ENCODE measurements around the gene FAT1.

- TF ChIP-seq CTCF (IDR thresholded peaks at IDR 0.05; ENCODE audit: extremely low read depth in 1 of 2, insufficient read depth in 1 of 2, low read depth in 1 of 2, low read length in 2 of 2) (no peak), JUN (IDR thresholded peaks at IDR 0.05; ENCODE audit: borderline replicate concordance, insufficient read depth, insufficient read length, low read depth) (no peak), EZH2 (IDR thresholded peaks at IDR 0.05; ENCODE audit: borderline replicate concordance, low read depth, low read length, severe bottlenecking) (no peak), MYC (IDR thresholded peaks at IDR 0.05; ENCODE audit: low read depth, low read length) (no peak), POLR2A (IDR thresholded peaks at IDR 0.05; ENCODE audit: low read depth, low read length) (no peak), POLR2AphosphoS5 (IDR thresholded peaks at IDR 0.05; ENCODE audit: insufficient read depth, low read depth, low read length) (no peak), GATA2 (IDR thresholded peaks at IDR 0.05; ENCODE audit: insufficient read depth, insufficient read length, low read depth, low read length) (no peak), FOS (IDR thresholded peaks at IDR 0.05; ENCODE audit: borderline replicate concordance, insufficient read depth, low read length) (no peak), MAX (IDR thresholded peaks at IDR 0.05; ENCODE audit: insufficient read depth, insufficient read length) (no peak)
Measured at GRCh38 chr4:186717556-186717955, 6.1 kb downstream of the FAT1 start.
